Measurements from ENCODE around the gene ZNF792. TPM values are rescaled to one million over a fixed set of nuclear protein-coding genes. Genes with fewer than 3 reads are reported as not detected.

Gene ZNF792
- total RNA-seq, 4 donors from 2014 or later: 2.5 to 6.5 (median 3.7) TPM

DNA sequence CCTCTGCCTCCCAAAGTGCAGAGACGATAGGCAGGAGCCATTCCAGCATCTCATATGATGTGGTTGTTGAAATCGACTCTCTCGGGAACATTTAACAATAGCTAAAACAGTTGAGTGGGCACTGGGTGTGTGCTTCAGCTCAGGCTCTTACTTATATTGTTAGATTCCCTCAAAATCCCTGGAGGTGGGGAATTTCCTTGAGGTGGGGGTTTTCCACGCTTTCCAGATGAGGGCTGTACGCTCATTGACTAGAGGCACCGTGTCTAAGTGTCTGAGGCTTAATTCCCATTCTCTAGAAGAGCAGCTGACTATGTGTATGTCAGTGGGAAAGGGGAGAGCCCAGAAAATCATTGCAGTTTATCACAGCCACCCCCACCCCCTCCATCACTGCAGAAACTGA lies 25.3 kb upstream of the ZNF792 start:
- no peaks in the 10 kb centered on the region for H3K27me3 ChIP-seq

DNA sequence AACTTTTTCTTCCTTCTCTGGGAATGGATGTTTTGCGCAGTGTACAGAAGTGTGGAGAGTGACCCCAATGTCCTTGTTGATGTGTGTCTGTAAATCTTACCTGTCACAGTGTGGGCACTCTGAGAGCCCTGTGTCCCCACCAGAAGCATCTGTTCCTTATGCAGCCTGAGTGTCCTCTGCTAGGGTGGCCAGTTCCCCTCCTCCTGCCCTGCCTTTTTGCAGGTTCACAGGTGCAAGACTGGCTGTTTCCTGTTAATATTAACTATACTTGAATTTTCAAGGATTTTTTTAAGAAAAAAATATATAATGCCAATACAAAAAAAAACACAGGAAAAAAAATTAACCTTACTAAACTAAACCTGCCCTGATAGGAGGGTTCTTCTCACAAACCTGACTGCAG lies 24.1 kb upstream of the ZNF792 start:
- TF ChIP-seq, protein P1, sequence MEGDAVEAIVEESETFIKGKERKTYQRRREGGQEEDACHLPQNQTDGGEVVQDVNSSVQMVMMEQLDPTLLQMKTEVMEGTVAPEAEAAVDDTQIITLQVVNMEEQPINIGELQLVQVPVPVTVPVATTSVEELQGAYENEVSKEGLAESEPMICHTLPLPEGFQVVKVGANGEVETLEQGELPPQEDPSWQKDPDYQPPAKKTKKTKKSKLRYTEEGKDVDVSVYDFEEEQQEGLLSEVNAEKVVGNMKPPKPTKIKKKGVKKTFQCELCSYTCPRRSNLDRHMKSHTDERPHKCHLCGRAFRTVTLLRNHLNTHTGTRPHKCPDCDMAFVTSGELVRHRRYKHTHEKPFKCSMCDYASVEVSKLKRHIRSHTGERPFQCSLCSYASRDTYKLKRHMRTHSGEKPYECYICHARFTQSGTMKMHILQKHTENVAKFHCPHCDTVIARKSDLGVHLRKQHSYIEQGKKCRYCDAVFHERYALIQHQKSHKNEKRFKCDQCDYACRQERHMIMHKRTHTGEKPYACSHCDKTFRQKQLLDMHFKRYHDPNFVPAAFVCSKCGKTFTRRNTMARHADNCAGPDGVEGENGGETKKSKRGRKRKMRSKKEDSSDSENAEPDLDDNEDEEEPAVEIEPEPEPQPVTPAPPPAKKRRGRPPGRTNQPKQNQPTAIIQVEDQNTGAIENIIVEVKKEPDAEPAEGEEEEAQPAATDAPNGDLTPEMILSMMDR (IDR thresholded peaks at IDR 0.05): no peak
- TF ChIP-seq POLR2AphosphoS5 (IDR thresholded peaks at IDR 0.05) (no peak), POLR2A (IDR thresholded peaks at IDR 0.05) (no peak)
- Histone ChIP-seq H3K4me1 (peaks cover 8% of the 10 kb centered on the region), H3K27me3 (no peaks in the 10 kb centered on the region), H3K27ac (no peak overlapping the region), H3K36me3 (no peaks in the 10 kb centered on the region), H3K9me3 (no peaks in the 10 kb centered on the region), H3K4me3 (no peak overlapping the region)
- 100% methylated on average over 1 of the region's 1 CpG for WGBS
- no peak for DNase-seq (ENCODE audit: low spot score in 2 of 2)

More for the DNA sequence above, 25.3 kb upstream of the ZNF792 start:
- no peak for TF ChIP-seq POLR2A (IDR thresholded peaks at IDR 0.05)
- TF ChIP-seq, protein P1 (IDR thresholded peaks at IDR 0.05): no peak
- TF ChIP-seq EP300 (IDR thresholded peaks at IDR 0.05): no peak
- no peaks in the 10 kb centered on the region for H3K36me3 ChIP-seq
- 60% methylated on average over 6 of the region's 6 CpGs for WGBS
- H3K4me1 ChIP-seq: peaks cover 8% of the 10 kb centered on the region
- DNase-seq (ENCODE audit: low spot score in 2 of 2): no peak
- no peaks in the 10 kb centered on the region for H3K9me3 ChIP-seq
- no peak overlapping the region for H3K27ac ChIP-seq
- no peak overlapping the region for H3K4me3 ChIP-seq

DNA sequence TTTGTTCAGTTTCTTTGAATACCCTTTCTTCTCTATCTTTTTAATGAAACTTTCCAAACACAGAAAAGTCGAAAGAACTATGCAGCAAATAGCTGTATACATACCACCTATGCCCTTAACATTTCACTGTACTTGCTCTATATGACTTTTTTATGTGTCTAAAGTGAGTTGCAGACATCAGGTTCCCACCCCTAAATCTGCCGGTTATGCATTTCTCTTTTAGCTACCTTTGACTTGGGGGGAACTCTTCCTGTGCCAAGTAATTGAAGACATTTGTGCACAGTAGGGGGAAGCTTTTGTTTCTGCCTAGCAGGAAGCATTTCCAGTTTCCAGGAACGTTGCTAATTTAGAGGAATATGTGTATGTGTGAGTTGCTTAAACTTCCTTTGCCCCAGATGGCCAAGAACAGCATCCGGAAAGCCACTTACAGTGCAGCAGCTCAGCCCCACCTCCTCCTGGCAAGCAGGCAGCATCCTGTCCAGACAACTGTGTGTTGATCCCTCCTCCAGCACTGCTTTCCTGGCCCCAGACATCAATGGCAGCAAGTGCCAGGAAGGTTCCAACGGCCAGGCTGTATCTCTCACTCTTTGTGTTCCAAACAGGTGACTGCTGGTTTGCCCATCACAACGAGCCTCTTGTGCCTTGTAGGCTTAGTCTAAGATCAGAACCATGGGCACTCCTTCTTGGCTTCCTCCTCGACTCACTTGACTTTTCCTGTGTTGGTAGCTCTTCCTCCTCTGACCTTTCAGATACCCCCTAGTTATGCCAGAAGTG lies 21.4 kb upstream of the ZNF792 start:
- 19% methylated on average over 7 of the region's 7 CpGs for WGBS
- TF ChIP-seq EP300 (IDR thresholded peaks at IDR 0.05) (no peak), POLR2A (IDR thresholded peaks at IDR 0.05) (no peak), POLR2AphosphoS5 (IDR thresholded peaks at IDR 0.05) (no peak)
- TF ChIP-seq, protein P1 (IDR thresholded peaks at IDR 0.05): no peak
- peak overlapping the region; percentile 54 for H3K27ac ChIP-seq
- no peaks in the 10 kb centered on the region for H3K9me3 ChIP-seq
- H3K36me3 ChIP-seq: no peaks in the 10 kb centered on the region
- no peaks in the 10 kb centered on the region for H3K27me3 ChIP-seq
- peak in 1 of 2 donors; percentile 76 for DNase-seq (ENCODE audit: low spot score in 2 of 2)
- H3K4me3 ChIP-seq: no peak overlapping the region
- H3K4me1 ChIP-seq: peaks cover 8% of the 10 kb centered on the region

DNA sequence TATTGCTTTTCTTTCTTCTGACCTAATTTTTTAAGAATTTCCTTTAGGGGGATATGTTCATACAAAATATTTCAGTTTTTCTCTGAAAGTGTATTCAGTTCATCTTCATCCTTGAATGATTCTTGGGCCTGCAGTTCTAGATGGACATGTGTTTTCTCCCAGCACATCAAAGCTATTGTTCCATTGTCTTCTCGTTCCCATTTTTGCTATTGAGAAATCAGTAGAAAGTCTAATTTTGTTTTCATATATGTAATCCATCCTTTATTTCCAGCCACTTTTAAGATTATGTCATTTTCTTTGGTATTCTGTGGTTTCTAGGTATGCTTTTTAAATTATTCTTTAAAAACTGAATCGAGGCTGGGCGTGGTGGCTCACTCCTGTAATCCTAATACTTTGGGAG lies 20.3 kb upstream of the ZNF792 start:
- H3K4me1 ChIP-seq: peaks cover 8% of the 10 kb centered on the region
- TF ChIP-seq EP300 (IDR thresholded peaks at IDR 0.05) (no peak), POLR2A (IDR thresholded peaks at IDR 0.05) (no peak), POLR2AphosphoS5 (IDR thresholded peaks at IDR 0.05) (no peak)
- TF ChIP-seq, protein P1 (IDR thresholded peaks at IDR 0.05): no peak
- WGBS: 93% methylated on average over 3 of the region's 3 CpGs
- no peak for DNase-seq (ENCODE audit: low spot score in 2 of 2)
- no peaks in the 10 kb centered on the region for H3K27me3 ChIP-seq
- H3K27ac ChIP-seq: no peak overlapping the region
- H3K9me3 ChIP-seq: no peaks in the 10 kb centered on the region
- H3K4me3 ChIP-seq: no peak overlapping the region
- H3K36me3 ChIP-seq: no peaks in the 10 kb centered on the region

DNA sequence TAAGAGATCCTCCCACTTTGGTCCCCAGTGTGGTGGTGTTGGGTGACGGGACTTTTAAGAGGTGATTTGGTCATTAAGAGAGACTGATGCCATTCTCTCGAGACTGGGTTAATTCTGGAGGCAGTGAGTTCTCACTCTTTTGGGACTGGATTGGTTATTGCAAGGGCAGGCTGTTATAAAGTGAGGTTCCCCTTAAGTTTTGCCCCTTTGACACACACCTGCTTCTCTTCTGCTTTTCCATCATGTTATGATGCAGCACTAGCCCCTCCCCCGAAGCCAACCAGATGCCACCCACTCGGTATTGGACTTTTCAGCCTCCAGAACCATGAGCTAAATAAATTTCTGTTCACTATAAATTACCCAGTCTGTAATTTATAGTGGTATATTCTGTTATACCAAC lies 19.8 kb upstream of the ZNF792 start:
- TF ChIP-seq POLR2AphosphoS5 (IDR thresholded peaks at IDR 0.05): no peak
- Histone ChIP-seq H3K27me3 (no peaks in the 10 kb centered on the region), H3K27ac (no peak overlapping the region), H3K9me3 (no peaks in the 10 kb centered on the region), H3K36me3 (no peaks in the 10 kb centered on the region), H3K4me3 (no peak overlapping the region), H3K4me1 (peaks cover 8% of the 10 kb centered on the region)
- DNase-seq (ENCODE audit: low spot score in 2 of 2): no peak
- WGBS: 86% methylated on average over 4 of the region's 4 CpGs
